ENCODE measurements around the gene PDCD1LG2. TPM values are rescaled to one million over a fixed set of nuclear protein-coding genes. Genes with fewer than 3 reads are reported as not detected.

PDCD1LG2 gene
- total RNA-seq = not detected

DNA sequence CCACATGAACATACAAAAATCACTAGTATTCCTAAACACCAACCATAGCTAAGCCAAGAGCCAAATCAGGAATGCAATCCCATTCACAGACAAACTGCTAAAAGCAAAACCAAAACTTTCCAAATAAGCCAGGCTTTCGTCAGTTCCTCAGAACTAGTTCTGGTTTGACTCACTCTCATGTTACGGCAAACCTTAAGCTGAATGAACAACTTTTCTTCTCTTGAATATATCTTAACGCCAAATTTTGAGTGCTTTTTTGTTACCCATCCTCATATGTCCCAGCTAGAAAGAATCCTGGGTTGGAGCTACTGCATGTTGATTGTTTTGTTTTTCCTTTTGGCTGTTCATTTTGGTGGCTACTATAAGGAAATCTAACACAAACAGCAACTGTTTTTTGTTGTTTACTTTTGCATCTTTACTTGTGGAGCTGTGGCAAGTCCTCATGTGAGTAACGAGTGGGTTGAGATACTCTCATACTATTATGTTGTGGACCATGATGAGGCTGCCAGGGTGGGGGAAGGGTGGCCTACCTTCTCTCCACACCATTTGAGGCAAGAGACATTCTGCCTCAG is at the start of gene PDCD1LG2:
TSS of gene PDCD1LG2 (plus strand) at position 172 of the 572 bp plus-strand sequence. CDS start 12,016 bp downstream, outside the sequence.

Other genes with a start within 250 kb of the PDCD1LG2 start
- not detected for gene RLN2, start 205.8 kb upstream of the PDCD1LG2 start, total RNA-seq
- gene RLN1, start 170.7 kb upstream of the PDCD1LG2 start, total RNA-seq = 0.82 TPM
- gene PLGRKT, start 72.6 kb upstream of the PDCD1LG2 start, total RNA-seq = 26.7 TPM
- 1.4 TPM for gene CD274, start 60.0 kb upstream of the PDCD1LG2 start, total RNA-seq
- 54.0 TPM for gene RIC1, start 118.6 kb downstream of the PDCD1LG2 start, total RNA-seq